Right kidney (tissue), 9 donors: ENCODE results near the gene TNFRSF14.

Experiments used
- DNase-seq: peaks from one replicate; pipeline ENCODE4 v3.0.0-alpha.2; 2016
- long read RNA-seq, 8 donors: transcript quantifications; one replicate each; lab custom pipeline, GENCODE V29; 2026

Gene TNFRSF14
- long read RNA-seq, donor 1, transcript TNFRSF14-201 (8 exons, 1,707 nt): major isoform, 8 of 28 reads
- long read RNA-seq, donor 1, partial matches to known transcripts: 20 of 28 reads
- long read RNA-seq, donor 1, other reads (novel, unspliced or antisense): 0 of 28 reads
- long read RNA-seq, donor 2, partial matches to known transcripts: 0 of 3 reads
- long read RNA-seq, donor 2, other reads (novel, unspliced or antisense): 0 of 3 reads
- long read RNA-seq, donor 3, partial matches to known transcripts: 5 of 5 reads
- long read RNA-seq, donor 3, other reads (novel, unspliced or antisense): 0 of 5 reads
- long read RNA-seq, donor 4, partial matches to known transcripts: 0 of 5 reads
- long read RNA-seq, donor 4, other reads (novel, unspliced or antisense): 0 of 5 reads
- long read RNA-seq, donor 5, partial matches to known transcripts: 0 of 2 reads
- long read RNA-seq, donor 5, other reads (novel, unspliced or antisense): 0 of 2 reads
- long read RNA-seq, donor 6, partial matches to known transcripts: 0 of 5 reads
- long read RNA-seq, donor 6, other reads (novel, unspliced or antisense): 0 of 5 reads
- long read RNA-seq, donor 7, partial matches to known transcripts: 0 of 4 reads
- long read RNA-seq, donor 7, other reads (novel, unspliced or antisense): 0 of 4 reads
- long read RNA-seq, donor 8, transcript TNFRSF14-201 (8 exons, 1,707 nt): major isoform, 6 of 9 reads
- long read RNA-seq, donor 8, partial matches to known transcripts: 0 of 9 reads
- long read RNA-seq, donor 8, other reads (novel, unspliced or antisense): 0 of 9 reads

DNA sequence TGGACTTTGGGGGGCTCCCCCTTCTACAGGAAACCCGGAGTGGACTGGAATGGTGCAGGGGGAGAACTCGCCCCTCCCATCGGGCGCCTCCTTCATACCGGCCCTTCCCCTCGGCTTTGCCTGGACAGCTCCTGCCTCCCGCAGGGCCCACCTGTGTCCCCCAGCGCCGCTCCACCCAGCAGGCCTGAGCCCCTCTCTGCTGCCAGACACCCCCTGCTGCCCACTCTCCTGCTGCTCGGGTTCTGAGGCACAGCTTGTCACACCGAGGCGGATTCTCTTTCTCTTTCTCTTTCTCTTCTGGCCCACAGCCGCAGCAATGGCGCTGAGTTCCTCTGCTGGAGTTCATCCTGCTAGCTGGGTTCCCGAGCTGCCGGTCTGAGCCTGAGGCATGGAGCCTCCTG lies at the start of gene TNFRSF14:
TNFRSF14 (plus strand) TSS at position 95 of the 401 bp plus-strand sequence; CDS start at position 389, 294 bp downstream.
- peak; percentile 72 for DNase-seq

GRCh38 chr1:2506901-2507565 lies 49.1 kb upstream of the TNFRSF14 start:
- no peak for DNase-seq

GRCh38 chr1:2507744-2508155 lies 48.4 kb upstream of the TNFRSF14 start:
- no peak for DNase-seq

DNA sequence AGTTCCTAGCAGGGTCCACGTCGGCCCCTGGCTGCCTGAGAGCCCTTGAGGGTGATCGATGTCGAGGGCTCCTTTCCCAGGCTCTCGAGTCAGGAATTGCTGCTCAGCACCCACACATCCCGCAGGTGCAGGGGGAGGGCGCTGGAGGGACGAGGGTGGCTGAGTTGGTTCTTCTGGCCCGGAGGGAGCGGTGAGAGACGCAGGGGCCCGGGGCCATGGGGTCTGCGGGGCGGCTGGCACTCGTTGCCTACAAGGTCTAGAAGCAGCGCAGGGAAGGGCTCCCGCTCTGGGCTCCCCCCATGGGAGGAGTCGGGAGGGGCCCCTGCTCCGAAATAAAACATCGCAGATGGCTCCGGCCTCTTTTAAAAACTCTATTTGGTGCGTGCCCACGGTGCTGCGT lies 48.0 kb upstream of the TNFRSF14 start:
- DNase-seq: no peak

GRCh38 chr1:2508751-2509150 lies 47.4 kb upstream of the TNFRSF14 start:
- DNase-seq: no peak

DNA sequence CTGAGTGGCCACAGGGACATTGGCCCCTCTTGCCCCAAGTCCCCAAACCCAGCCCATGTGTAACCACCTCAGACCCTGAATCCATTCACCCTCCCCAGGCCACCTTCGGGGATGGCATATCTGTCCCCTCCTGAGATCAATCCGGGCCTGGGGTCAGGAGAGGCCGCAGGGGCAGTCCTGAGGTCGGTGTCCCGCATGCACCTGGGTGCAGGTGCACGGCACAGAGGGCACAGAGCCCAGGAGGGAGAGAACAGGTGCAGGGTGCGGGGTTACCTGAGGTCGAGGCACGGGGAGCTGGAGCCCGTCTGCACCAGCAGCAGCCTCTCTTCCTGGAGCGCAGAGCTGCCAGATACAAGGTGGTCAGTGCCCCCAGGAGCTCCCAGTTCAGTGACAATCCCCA lies 46.6 kb upstream of the TNFRSF14 start:
- DNase-seq: no peak

DNA sequence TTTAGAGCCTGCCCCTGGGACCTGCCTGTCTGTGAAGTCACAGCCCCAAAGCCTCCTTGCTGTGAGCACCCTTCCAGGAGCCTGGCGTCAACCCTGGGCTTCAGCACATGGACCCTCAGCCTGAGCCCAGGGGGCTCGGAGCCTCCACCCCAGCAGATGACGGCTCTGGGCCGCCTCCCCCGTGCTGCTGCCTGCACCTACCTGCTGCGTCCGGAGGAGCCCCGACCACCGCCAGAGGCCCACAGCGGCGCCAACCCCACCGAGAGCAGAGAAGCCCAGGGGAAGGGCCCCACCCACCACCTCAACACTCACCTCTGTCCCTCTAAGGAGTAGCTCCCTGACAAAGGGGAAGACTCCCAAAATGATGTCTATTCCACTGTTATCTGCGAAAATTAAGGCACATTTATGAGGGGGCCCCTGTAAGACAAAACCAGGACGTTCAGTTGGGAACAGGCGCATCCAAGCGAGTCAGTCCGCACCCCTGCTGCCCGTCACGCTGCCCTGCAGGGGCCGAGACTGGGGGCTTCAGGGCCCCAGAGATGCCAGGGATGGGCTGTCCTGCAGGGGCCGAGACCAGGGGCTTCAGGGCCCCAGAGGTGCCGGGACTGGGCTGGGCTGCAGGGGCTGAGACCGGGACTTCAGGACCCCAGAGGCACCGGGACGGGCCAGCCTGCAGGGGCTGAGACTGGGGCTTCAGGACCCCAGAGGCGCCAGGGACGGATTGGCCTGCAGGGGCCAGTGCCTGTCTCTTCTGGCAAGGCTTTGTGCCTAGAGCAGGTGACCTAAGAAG lies 45.6 kb upstream of the TNFRSF14 start:
- DNase-seq: no peak

DNA sequence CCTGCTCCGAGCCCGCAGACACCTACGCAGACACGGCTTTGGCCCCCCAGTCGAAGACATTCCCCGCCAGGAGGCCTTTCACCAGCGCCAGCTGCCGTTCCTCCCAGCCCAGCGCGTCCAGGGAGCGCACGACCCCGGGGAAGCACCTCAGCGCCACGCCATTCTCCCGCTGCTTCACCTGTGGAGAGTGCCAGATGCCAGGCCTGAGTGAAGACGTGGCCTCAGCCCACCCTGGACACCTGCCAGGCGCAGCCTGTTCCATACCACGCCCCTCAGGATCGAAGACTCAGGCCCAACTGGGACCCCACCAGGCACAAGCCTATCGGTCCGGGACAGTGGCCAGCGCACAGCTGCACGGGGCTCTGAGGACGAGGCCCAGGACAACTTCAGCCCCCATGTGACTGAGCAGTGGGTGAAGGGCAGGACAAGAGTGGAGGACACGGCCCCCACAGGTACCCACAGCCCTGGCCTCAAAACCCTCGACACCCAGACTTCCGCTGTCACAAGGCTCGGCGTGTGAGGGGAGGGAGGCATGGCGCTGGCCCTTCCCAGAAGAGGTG lies 43.2 kb upstream of the TNFRSF14 start:
- no peak for DNase-seq

DNA sequence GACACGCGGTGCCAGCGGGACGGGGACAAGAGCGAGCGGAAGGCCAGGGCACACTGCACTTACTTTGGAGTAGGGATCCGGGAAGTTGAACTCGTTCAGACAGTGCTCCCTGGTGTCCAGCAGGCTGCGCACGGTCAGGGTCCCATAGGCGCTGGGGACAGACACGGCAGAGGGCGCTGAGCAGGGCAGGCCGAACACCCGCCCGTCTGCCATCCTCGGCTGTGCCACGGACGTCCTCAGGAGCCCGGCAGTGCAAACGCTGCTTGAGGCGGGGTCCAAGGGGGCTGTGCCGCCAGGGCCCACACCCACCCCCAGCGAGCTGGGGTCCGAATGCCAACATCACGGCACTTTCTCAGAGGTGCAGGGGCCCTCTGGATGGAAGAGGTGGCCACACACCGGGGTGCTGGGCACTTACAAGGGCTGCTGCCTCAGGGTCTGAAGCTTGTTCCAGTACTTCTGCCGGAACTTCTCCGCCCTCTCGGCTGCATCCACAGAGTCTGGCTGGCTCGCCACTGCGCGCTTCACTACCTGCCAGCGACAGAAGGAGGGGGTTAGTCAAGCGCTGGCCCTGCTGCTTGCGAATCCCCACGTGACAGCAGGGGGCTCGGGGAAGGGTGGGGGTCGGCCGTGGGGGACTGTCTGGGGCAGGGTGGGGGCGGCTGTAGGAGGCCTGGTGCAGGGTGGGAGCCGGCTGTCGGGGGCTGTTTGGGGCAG lies 42.1 kb upstream of the TNFRSF14 start:
- no peak for DNase-seq

- no peak for DNase-seq
These were observed 41.1 kb upstream of the TNFRSF14 start for GRCh38 chr1:2514863-2515762.

- no peak for DNase-seq
These were observed 40.4 kb upstream of the TNFRSF14 start for GRCh38 chr1:2515763-2516080.

DNA sequence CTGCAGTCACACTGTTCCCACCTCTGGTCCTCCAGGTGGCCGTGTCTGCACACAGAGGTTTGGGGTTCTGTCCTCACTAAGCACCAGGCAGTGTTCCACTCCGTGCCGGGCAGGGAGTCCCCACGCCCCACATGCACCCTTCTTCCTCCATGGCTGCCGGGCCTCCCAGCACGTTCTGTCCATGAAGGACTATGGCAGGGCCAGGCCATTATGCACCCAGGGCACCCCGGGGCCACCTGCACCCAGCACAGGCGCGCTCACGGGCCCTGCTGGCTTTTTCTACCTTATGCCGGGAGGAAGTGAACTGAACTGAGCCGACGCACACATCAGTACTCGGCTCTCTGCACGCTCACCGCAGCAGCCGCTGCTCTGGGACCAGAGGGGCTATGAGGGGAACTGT lies 40.0 kb upstream of the TNFRSF14 start:
- no peak for DNase-seq

DNA sequence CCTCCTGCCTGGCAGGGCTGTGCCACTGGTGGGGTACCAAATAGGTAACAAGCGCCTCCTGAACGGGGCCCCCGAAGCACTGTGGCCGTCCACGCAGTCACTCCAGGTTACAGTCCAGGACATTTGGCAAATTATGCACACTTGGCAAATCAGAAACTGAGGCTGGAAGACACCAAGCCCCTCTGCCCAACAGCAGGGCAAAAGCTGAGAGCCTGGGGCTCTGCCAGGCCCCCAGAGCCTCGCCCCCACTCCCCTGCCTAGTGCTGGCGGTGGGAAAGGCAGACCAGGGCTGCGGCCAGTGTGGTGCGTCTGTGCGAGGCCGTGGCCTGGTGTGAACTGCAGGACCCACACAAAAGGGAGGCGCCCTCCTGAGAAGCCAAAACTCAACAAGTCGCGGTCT lies 39.2 kb upstream of the TNFRSF14 start:
- no peak for DNase-seq

DNA sequence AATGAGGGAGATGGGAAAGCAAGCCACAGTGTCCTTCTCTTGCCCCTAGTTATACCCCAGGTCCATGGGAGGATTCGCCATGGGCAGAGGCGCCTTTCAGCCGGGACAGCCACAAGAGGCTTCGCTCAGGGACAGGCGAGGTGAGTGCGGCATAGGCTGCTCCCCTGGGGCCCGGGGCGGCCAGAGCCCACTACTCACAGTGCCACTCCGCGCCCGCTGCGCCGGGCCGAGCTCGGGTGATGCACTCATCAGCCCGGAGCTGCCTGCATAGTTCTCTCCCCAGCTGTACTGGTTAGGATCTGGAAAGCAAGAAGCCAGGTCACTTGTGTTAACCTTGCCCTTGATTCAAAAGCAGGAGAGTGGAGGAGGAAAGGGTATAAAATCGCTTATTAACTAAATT lies 38.2 kb upstream of the TNFRSF14 start:
- no peak for DNase-seq

DNA sequence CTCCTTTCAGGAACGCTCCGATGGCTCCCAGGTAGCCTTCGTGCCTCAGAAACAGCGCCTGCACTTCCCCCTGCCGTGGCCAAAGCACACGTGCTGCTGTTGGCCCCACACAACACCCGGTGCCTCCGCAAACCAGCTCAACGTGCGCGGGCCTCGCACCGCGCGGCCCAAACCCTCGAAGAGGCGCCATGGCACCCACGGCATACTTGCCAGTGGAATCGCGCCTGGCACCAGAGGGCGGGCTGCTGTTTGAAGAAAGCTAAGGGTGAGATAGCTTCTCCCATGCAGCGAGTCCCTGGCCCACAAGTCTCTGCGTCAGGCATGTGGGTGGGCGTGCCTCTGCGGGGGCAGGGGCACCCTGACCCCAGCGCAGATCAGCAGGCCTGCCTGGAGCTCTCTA lies 37.6 kb upstream of the TNFRSF14 start:
- no peak for DNase-seq

GRCh38 chr1:2519029-2519685 lies 37.0 kb upstream of the TNFRSF14 start:
- DNase-seq: no peak

GRCh38 chr1:2519729-2520128 lies 36.4 kb upstream of the TNFRSF14 start:
- DNase-seq: no peak

GRCh38 chr1:2520206-2520605 lies 36.0 kb upstream of the TNFRSF14 start:
- no peak for DNase-seq

DNA sequence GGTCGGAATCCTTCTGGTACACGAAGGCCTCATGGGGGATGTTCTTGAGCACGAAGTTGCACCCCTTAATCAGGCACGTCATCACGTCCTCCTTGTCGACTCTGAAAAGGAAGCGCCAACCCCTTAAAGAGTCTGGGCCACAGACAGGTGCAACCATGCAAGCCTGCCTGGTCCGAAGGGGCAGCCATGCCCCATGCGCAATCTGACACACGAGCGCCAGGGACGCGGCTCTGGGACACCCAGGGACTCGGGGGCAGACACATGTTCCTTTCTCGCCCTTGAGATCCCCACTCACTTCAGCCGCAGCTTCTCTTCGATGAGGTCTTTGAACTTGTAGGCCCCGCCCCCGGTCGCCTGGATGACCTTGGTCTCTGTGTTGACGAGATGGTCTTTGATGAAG lies 35.4 kb upstream of the TNFRSF14 start:
- no peak for DNase-seq

- DNase-seq: no peak
These were observed 33.9 kb upstream of the TNFRSF14 start for GRCh38 chr1:2522230-2522629.
